GM12891 (cell line): ENCODE data around the gene CPS1.

ENCODE experiments used
- PAX5 ChIP-seq: IDR thresholded peaks from 2 replicates; pipeline ENCODE4 v1.6.1; 2011; ENCODE audit warnings: low read length, moderate library complexity, mild to moderate bottlenecking; ENCODE audit not compliant: insufficient read depth, severe bottlenecking
- POLR2A ChIP-seq: IDR thresholded peaks from 2 replicates; pipeline ENCODE4 v1.6.1; 2011; ENCODE audit warnings: low read depth, low read length, control low read depth
- POLR2AphosphoS5 ChIP-seq: IDR thresholded peaks from 2 replicates; pipeline ENCODE4 v1.6.1; 2011; ENCODE audit warnings: low read depth, low read length, control low read depth
- POU2F2 ChIP-seq: IDR thresholded peaks from 2 replicates; pipeline ENCODE4 v1.6.1; 2011; ENCODE audit warnings: low read depth, mild to moderate bottlenecking, control low read depth, low read length, moderate library complexity
- SPI1 ChIP-seq: IDR thresholded peaks from 2 replicates; pipeline ENCODE4 v1.6.1; 2011; ENCODE audit warnings: low read depth, low read length, control low read depth
- TAF1 ChIP-seq: IDR thresholded peaks from 2 replicates; pipeline ENCODE4 v1.6.1; 2011; ENCODE audit warnings: low read depth, low read length, control low read depth

GRCh38 chr2:210676067-210676466 is 119.7 kb downstream of the CPS1 start:
- TF ChIP-seq POLR2A (no peak), TAF1 (no peak), SPI1 (no peak), POLR2AphosphoS5 (no peak), POU2F2 (no peak), PAX5 (no peak)
